ENCODE data around the gene DKK2.

Gene DKK2, protein sequence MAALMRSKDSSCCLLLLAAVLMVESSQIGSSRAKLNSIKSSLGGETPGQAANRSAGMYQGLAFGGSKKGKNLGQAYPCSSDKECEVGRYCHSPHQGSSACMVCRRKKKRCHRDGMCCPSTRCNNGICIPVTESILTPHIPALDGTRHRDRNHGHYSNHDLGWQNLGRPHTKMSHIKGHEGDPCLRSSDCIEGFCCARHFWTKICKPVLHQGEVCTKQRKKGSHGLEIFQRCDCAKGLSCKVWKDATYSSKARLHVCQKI

DNA sequence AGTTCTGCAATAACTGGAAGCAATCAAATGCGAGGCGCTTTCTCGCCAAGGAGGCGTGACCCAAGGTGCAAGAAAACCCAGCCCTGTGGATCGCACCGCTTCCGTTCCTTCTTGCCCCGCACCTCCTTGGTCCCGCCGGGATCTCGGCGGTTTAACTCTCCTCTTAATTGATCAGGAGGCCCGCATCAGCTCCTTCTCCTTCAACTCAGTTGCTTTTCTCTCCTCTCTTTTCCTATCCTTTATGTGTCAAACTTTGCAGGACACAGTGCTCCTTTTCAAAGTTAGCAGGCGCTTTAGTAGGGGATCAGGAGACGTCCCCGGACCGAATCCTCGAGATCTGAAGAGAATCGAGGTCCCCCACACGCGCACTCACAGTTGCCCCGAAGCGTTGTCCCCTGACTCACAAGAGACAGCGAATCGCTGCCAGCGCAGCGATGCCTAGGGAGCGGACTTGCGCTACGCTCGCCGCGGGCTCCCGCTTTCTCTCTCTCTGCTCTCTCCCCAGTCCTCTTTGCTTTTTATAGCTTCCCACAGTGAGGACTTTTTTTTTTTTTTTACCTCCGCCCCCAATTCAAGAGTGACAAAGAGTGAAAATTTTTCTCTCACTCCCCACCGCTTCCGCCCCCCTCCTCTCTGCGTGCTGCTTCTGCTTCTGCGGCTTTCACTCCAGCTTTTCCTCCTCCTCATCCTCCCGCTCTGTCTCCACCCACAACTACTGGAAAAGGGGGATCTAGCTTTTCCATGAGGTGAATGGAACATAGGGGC is at the start of gene DKK2:
Gene DKK2 (minus strand): TSS at position 495 of the 765 bp plus-strand sequence. CDS start 722 bp downstream, outside the sequence.
- DNase-seq = no peak

DNA sequence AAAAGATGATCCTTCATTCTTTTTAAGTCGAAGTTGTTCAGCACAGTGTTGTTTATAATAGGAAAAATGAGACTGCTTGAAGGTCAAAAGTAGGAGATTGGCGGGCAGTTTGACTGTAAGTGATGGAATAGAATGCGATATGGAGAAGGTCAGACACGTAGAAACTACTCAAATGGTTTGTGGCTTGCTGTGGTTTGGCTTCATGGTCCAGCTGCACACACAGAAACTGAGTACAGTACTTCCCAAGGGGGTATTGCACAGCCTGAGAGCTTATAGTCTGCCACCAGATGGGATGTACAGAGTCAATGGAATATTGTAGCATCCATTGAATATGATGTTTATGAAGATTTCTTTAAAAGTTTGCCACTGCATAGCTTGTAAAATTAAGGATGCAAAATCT is 41.1 kb upstream of the DKK2 start:
- DNase-seq = no peak

DNA sequence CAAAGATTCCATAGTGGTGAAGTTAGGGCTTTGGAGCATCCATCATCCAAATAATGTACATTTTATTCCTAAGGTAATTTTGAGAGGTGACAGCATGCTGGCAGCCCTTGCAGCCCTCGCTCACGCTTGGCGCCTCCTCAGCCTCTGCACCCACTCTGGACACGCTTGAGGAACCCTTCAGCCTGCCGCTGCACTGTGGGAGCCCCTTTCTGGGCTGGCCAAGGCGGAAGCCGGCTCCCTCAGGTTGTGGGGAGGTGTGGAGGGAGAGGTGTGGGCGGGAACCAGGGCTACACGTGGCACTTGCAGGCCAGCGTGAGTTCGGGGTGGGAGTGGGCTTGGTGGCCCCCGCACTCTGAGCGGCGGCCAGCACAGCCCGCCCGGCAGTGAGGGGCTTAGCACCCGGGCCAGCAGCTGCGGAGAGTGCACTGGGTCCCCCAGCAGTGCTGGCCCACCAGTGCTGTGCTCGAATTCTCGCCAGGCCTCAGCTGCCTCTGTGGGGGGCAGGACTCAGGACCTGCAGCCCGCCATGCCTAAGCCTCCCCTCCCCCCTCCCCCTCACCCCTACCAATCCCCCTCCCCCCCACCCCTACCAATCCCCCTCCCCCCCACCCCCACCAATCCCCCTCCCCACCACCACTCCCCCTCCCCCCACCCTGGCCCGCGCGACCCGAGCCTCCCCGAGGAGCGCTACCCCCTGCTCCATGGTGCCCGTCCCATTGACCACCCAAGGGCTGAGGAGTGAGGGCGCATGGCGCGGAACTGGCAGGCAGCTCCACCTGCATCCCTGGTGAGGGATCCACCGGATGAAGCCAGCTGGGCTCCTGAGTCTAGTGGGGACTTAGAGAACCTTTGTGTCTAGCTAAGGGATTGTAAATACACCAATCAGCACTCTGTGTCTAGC is 37.0 kb upstream of the DKK2 start:
- DNase-seq = no peak

DNA sequence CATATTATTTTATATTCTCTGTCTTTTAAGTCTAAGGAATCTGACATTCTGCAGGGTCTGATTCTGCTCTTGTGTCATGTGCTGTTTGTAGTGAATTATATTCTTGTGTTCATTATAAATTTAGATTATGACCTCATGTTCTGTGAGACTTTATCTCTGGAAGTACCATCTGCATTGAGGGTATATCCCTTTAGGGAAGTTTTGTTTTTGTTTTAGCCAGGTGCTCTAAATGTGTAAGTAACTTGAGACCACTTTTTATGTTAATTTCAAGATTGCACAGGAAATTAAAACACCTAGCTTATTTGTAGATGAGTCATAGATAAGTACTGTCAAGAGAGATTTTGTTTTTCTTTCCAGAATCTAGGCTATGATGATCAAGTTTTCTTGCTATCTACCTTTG is 35.0 kb upstream of the DKK2 start:
- no peak for DNase-seq

DNA sequence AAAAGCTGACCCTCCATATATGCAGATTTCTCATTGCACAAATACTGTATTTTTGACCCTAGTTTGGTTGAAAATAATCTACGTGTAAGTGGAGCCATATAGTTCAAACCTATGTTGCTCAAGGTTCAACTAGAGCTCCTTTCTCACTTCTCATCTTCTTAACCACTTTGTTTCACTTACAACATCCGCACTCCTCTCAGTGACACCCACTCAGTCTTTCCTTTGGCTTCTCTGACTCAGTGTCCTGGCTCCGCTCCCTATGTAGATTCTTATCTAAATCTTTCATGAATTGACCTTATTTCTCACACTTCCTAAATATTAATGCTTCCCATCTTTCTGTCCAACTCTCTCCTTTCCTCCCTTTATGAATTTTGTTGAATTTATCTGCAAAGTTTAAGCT is 32.9 kb upstream of the DKK2 start:
- DNase-seq = no peak

DNA sequence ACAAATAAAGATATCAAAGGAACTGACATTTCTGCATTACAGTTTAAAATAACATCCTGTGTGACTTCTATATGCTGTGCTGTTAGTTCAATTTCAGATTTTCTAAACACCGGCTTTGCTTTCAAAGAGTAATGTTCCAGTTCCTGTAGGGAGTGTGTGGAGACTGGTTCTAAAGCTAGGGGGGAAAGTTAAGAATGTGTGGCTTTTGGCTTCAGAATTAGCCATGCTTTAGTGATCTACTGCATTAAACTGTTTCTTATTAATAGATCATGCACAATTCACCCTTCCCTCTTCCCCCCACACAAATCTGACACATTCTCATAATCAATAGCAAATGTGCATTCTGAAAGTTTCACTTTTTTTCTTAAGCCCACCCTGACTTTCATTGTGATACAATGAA is 32.0 kb upstream of the DKK2 start:
- DNase-seq = no peak

DNA sequence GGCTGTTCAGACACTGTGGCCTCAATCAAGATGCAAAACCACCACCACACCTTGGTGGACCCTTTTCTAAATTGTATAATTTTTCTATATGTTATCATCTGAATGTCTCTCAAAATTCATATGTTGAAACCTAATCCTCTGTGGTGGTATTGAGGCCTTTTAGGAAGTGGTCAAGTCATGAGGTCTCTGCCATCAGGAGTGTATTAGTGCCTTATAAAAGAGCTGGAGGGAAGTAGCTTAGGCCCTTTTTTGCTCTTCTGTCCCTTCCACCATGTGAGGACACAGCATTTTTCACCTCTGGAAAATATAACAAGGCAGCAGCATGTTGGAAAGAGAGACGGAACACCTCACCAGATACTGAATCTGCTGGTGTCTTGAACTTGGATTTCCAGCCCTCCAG is 30.5 kb upstream of the DKK2 start:
- DNase-seq = no peak

DNA sequence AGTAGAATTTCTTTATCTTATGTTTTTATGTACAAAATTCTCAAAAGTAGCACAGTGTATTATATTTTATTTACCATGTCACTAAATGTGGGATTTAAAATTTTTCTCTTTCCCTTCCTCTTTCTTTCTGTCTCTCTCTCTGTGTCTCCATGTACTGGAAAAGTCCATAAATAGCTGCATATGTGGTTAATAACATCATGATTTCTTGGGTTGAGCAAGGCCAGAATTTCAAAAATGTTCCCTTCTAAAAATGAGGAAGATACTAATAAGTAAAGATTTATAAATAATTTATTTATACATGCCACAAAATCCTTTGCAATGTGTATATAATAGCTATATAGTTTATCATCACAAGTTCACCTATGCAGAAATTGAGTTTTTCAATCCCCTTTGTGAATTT is 29.1 kb upstream of the DKK2 start:
- DNase-seq = no peak

DNA sequence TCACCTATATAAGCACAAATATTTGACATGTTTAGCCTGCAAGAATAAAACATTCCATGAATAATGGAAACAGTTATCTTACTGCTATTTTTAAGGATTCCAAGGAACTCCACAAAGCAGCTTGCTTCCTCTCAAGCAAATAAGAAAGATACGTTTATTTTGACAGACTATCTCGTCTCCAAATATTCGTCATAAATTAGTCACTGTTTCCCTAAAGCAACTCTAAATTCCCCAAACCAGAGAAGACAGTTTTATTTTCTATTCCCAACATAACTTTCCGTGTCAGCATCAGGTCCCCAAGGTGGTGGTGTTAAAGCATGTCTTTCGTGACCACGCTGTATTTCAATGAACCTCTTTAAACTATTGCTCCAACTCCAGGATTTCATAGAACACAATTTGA is 24.3 kb upstream of the DKK2 start:
- no peak for DNase-seq

DNA sequence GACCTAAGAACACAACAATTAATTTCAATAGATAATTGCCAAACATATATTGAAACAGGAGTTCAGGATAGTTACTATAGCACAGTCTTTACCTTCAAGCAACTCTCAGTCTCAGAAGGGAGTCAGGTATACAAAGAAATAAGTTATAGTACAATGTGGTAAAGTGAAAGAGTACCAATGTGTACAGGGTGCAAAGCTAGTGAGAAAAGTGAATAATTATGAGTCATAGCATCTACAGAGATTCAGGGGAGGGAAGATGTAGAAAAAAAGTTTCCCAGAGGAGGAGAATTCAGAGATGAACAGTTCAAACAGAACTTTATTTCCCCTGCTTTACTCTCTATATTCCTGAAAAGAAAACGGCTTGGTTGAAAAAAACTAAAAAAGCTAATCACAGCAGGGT is 22.7 kb upstream of the DKK2 start:
- DNase-seq = no peak

DNA sequence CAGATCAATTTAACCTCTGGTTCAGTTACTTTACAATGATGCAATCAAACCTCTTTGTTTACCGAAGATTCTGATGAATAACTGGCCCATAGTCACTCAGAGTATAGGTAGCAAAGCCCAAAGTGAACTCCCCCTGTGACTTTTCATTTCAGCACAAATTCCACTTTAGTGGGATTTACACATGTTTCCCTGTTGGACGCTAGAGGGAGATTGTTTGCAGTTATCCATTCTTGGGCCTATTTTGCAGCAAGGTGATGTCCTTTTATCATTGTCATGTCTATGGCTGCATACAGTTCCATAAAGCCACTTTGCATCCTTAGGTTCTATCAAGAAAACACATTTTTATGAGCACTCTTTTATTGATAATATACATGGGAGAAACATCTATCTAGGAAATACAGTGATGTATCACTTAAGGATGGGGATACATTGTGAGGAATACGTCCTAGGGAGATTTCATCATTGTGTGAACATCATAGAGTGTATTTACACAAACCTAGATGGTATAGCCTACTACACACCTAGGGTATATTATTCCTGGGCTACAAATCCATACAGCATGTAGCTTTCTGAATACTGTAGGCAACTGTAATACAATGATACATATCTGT is 14.5 kb upstream of the DKK2 start:
- DNase-seq = no peak

DNA sequence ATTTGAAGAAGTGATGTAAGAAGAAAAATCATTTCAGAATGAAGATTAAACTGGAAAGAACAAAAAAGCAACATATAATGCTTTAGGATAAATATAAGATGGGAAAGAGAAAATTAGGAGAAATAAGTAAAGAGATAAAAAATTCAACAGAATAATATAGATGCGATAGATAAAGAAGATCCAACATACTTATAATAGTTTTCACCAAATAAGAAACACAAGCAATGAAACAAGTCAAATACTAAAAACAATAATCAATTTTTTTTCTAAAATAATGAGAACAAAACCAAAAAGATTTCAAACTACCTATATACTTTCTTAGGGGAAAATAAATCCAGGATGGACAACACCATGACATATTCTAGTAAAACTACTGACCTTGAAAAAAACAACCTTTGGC is 10.1 kb upstream of the DKK2 start:
- DNase-seq = no peak

DNA sequence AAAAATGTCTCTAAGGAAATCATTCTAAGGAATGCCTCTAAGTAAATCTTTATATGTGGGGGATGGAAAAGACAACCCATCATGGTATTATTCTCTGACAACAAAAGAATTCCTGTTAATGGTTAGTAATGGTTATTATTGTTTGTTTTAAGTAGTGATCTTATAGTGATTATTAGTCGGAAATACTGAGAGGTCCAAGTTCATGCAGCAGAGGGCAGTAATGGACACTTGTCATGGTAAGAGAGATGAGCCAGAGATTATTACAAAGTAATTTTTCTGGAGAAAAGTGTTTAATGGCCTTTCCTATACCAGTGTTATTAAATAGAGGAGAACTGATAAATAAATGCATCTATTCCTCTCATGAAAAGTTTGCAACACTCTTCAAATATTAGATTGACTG is 8.1 kb upstream of the DKK2 start:
- no peak for DNase-seq

DNA sequence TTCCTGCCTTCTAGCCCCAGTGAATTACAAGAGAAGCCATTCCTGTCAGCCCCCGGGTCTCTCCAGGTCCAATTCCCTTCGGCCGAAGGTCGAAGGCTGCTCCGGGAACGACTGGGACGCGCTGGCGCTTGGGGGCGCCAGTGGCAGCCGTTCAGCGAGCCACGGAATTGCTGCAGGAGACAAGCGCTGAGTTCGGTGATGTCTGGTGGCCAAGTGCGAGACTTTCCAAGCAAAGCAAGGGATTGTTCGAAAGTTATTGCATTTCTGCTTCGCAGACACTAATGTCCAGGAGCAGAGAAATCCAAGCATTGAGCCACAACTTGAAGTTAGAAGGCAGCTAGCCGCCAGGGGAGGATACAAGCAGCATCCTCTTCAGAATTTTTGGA is 1.1 kb upstream of the DKK2 start:
- no peak for DNase-seq

DNA sequence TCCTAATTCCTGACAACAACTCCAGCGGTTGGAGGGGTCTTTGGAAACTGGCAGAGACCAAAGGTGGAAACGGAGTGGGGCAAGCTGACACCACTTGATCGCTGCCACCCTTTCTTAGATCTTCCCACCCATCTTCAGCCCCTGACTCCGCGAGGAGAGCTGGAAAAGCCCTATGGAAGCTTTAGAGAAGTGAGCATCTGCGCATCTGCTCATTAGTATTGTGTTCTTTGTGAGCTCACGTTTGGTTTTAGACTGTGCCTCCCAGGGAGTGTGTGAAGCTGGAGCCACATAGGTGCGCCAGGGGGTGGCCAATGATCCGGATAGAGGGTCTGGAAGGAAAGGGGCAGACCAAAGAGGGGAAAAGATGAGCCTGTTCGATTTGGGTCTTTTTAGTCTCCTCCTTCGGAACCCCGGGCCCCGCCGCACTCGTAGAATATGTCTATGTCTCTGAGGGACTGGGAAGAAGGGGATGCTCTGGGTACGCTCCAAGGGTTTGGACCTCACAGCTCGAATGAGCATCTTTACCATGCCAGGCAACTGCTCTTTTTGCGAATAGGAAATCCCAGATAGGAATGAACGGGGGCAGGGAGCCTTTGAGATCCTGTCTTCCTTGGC is 578 bp upstream of the DKK2 start:
- DNase-seq = no peak

DNA sequence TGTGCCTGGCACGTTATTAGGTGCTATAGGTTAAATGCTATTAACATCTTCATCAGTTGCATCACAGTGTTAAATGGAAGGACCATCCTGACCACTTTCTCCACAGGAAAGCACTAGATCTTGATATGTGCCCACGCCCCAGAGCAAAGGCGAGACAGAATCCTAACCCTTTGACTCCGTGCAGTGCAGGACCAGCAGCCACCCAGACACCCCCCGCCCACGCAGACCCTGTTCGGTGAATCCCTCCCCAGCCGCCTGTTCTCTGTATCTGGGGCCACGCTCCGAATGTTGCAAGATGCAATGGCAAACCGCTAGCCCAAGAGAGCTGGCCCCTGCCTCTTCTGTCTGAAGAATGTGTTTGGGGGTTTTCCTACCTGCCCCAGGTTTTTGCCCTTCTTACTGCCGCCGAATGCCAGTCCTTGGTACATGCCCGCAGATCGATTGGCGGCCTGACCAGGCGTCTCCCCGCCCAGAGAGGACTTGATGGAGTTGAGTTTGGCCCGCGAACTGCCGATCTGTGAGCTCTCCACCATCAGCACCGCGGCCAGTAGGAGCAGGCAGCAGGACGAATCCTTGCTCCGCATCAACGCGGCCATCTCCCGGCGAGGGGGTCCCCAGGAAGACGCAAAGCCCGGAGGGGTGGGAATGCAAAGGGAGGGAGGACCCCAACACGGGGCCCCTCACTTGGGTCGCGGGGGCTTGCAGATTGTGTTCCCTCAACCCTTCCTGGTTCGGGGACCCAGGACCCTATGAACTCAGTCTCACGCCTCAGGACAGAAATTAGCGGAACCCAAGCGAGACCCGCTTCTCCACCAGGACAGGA is 906 bp downstream of the DKK2 start:
- no peak for DNase-seq

DNA sequence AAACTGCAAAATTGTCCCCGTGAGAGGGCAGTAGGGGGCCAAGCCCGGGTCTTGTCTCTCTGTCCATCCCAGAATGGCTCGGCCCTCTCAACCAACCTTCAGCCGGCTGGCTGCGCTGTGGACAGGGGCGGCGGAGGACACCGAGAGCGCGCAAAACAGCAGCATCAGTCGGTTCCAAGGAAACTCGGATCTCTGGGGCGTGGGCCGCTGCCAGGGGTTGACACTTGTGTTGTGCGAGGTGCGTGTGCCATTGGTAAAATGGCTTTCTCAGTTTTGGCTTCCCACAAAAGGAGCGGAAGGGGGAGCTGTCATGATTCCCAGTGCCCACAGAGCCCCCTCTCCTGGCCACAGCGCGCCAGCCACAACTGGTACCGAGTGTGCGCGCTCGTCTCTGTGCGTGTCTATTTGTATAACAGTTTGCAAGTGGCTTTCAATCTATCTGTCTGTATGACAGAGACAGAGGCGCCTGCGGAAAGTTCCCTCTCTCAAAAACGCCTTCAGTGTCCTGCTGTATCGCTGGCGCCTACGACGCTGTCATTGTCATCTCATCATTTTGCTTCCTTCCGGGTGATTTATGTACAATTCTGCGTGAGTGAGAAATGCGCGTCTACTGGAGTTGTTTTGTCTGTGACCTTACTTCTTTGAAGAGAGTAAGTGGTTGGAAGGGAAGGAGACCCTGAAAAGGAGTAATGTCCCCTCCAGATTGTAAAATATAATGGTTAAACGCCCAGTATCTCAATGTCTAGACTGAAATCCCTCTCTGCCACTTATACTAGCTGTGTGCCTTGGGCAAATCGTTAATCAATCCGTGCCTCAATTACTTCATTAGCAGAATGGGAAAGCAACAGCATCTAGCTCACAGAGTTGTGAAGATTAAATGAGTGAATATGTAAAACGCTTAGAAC is 1.8 kb downstream of the DKK2 start:
- no peak for DNase-seq

DNA sequence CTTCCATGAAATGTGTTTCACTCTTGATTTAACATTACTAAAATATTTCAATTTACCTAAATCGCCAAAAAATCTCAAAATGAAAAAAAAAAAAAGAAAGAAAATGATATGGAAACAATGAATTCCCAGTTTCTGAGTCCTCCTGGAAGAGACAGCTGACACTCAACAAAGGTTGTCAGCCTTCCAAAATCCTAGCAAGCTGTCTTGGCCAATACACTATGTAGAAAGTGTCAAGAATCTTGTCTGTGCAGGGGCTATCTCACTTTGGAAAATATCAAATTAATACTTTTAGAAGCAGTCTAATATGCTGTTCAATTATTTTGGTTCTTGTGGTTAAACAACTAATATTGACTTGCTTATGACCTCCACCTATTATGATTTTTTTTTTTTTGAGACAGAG is 8.7 kb downstream of the DKK2 start:
- no peak for DNase-seq

DNA sequence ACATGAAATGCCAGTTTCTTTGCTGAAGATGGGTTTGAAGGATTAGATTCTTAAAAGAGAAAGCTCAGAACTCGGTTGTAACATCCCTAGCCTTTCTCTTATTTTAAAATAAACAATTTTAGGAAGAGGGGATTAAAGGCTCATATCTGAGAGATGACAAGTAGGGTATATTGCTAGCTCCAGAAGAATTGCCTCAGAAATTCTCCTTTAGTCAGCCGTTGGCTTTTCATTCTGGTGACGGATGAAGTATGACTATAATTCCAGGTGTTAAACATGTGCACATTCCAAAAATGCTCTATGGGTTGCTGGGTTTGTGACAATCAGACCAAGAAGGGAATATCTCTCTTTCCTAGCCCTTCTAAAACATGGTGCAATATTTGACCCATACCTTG is 17.8 kb downstream of the DKK2 start:
- no peak for DNase-seq

DNA sequence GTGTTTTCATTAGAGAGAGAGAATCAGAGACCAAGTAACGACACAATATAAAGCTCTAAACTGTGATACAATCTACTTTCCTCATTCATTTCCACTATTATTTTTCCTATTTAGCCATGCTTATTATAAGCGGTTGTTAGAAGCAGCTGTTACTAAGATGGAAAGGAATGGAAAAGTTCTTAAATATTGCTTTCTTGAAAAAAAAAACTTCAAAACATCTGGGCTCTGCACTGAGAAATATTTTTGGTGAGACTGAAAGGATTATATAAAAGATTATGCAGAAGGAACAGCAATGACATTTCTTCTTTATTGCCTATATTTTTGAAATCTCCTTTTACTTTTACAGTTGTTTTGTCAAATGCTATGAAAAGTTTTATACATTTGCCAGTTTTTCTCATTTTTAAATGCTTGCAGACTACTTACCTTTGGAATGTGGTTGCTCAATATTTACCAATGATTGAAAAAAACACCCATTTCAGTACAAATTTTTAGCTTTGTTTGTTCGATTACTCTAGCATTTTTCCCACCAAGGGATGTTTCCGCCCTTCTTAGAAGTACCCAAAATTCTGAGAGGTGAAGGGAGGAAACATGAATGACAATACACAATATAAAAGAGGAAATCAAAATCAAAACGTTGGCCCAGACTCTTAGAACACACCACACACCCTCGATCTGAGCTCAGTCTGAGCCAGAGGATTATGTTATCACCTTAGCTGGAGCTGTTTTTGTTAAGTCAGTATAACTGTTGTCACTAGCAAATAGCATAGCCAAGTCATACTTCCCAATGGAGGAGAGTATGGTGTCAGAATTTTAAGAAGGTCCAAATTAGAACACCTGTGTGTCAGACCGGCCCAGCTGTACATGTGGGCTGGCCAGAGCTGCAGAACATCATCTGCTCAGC is 18.4 kb downstream of the DKK2 start:
- no peak for DNase-seq
